Measurements from ENCODE around the gene CYBA.
A peak's percentile ranks its signal among the peaks of the same experiment; 100 is the strongest.

Gene CYBA

GRCh38 chr16:88691129-88691813 lies 40.4 kb upstream of the CYBA start:
- FAIRE-seq = no peak
- TF ChIP-seq CTCF (IDR thresholded peaks at IDR 0.05; ENCODE audit: insufficient read depth, missing control alignments) = no peak

GRCh38 chr16:88690341-88691128 lies 39.7 kb upstream of the CYBA start:
- DNase-seq (ENCODE audit: insufficient read length, low spot score) (no peak), FAIRE-seq (no peak)
- no peak for TF ChIP-seq CTCF (IDR thresholded peaks at IDR 0.05; ENCODE audit: insufficient read depth, missing control alignments)

More at GRCh38 chr16:88691129-88691813, 40.4 kb upstream of the CYBA start:
- DNase-seq (ENCODE audit: insufficient read length, low spot score) = no peak

- DNase-seq (ENCODE audit: insufficient read length, low spot score) (peak; percentile 86), FAIRE-seq (no peak)
- no peak for TF ChIP-seq CTCF (IDR thresholded peaks at IDR 0.05; ENCODE audit: insufficient read depth, missing control alignments)
Observed at GRCh38 chr16:88688013-88688778, 37.3 kb upstream of the CYBA start.

GRCh38 chr16:88687676-88688012 lies 36.8 kb upstream of the CYBA start:
- FAIRE-seq (no peak), DNase-seq (ENCODE audit: insufficient read length, low spot score) (no peak)
- no peak for TF ChIP-seq CTCF (IDR thresholded peaks at IDR 0.05; ENCODE audit: insufficient read depth, missing control alignments)

GRCh38 chr16:88687254-88687576 lies 36.4 kb upstream of the CYBA start:
- DNase-seq (ENCODE audit: insufficient read length, low spot score) (no peak), FAIRE-seq (no peak)
- TF ChIP-seq CTCF (IDR thresholded peaks at IDR 0.05; ENCODE audit: insufficient read depth, missing control alignments) = no peak

- no peak for TF ChIP-seq CTCF (IDR thresholded peaks at IDR 0.05; ENCODE audit: insufficient read depth, missing control alignments)
- FAIRE-seq (no peak), DNase-seq (ENCODE audit: insufficient read length, low spot score) (peak; percentile 64)
Observed at GRCh38 chr16:88686439-88687253, 35.8 kb upstream of the CYBA start, which contains the start of gene SNAI3. Gene SNAI3, minus strand, starts transcription at chr16:88686507. Its CDS starts 101 bp downstream, at chr16:88686406.
